ENCODE measurements around the gene CCNK. TPM values are rescaled to one million over a fixed set of nuclear protein-coding genes. Genes with fewer than 3 reads are reported as not detected.

Gene CCNK
- total RNA-seq, 2 donors from 2014 or later, result 22.6 to 42.2 TPM

DNA sequence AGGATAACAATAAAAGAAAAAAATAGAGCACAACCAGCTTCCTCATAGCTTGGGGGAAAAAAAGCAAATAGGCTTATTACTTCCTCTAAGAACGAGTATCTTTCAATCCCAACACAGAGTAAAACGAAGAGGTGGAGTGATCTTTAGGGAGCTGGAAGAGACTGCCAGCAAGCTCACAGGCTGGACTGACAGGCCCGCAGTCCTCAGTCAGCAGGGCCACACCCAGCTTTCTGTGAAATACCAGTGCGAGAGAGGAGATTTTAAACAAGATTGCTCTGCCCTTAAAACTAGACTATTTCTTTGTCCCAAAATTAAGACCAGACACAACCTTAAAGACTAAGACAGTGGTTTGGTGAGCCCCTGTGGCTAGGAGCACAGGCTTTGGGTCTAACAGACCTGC lies 33.5 kb upstream of the CCNK start:
- H3K4me1 ChIP-seq (ENCODE audit: control insufficient read depth in 1 of 2, low read depth in 2 of 2), result no peaks in the 10 kb centered on the region
- H3K9me3 ChIP-seq, result no peaks in the 10 kb centered on the region
- no peak overlapping the region for H3K4me3 ChIP-seq
- DNase-seq (ENCODE audit: low spot score) (no peak), ATAC-seq (ENCODE audit: insufficient number of reproducible peaks, low FRiP score, low read depth) (no peak)
- TF ChIP-seq, protein P1, sequence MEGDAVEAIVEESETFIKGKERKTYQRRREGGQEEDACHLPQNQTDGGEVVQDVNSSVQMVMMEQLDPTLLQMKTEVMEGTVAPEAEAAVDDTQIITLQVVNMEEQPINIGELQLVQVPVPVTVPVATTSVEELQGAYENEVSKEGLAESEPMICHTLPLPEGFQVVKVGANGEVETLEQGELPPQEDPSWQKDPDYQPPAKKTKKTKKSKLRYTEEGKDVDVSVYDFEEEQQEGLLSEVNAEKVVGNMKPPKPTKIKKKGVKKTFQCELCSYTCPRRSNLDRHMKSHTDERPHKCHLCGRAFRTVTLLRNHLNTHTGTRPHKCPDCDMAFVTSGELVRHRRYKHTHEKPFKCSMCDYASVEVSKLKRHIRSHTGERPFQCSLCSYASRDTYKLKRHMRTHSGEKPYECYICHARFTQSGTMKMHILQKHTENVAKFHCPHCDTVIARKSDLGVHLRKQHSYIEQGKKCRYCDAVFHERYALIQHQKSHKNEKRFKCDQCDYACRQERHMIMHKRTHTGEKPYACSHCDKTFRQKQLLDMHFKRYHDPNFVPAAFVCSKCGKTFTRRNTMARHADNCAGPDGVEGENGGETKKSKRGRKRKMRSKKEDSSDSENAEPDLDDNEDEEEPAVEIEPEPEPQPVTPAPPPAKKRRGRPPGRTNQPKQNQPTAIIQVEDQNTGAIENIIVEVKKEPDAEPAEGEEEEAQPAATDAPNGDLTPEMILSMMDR (IDR thresholded peaks at IDR 0.05), result no peak
- no peaks in the 10 kb centered on the region for H3K27me3 ChIP-seq (replicated peaks; ENCODE audit: insufficient read depth)
- H3K36me3 ChIP-seq, result peaks cover 39% of the 10 kb centered on the region
- H3K27ac ChIP-seq, result no peak overlapping the region

DNA sequence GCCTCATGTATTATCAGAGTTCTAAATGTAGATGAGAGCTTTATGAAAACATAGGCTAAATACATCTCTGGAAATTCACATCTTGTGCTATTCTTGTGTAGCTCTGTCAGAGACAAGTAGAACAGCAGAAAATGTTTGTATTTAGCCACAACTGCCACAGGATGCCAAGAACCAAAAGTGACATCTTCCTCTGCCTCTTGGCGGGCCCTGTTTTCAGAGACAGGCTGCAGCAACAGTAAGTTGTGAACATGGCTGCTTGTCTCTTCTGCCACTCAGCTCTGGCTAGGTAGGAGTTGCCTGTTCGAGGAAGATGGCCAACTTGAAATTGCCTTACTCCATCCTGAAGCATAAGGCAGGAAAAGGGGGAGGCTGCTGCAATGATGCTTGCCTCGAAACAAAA lies 30.9 kb upstream of the CCNK start:
- TF ChIP-seq, protein P1 (IDR thresholded peaks at IDR 0.05), result no peak
- Histone ChIP-seq H3K27ac (no peak overlapping the region), H3K4me3 (no peak overlapping the region), H3K27me3 (replicated peaks; ENCODE audit: insufficient read depth) (no peaks in the 10 kb centered on the region), H3K36me3 (peaks cover 29% of the 10 kb centered on the region), H3K4me1 (ENCODE audit: control insufficient read depth in 1 of 2, low read depth in 2 of 2) (no peaks in the 10 kb centered on the region), H3K9me3 (no peaks in the 10 kb centered on the region)
- DNase-seq (ENCODE audit: low spot score) (no peak), ATAC-seq (ENCODE audit: insufficient number of reproducible peaks, low FRiP score, low read depth) (no peak)

DNA sequence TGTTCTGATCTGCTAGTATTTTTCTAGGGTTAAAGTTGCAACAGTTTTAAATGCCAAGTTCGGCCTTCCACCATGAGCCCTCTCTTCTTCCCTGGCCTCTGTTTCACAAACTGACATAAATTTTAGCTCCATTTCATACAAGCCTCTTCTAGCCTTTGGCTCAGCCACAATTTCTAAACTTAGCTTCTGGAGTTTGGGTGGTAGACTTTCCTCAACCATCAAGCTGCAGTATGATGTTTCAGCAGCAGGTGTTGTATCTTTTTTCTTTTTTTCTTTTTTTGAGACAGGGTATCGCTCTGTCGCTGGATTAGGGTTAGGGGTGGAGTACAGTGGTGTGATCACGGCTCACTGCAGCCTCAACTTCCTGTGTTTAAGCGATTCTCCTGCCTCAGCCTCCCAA lies 30.0 kb upstream of the CCNK start:
- no peak overlapping the region for H3K27ac ChIP-seq
- H3K9me3 ChIP-seq, result no peaks in the 10 kb centered on the region
- no peaks in the 10 kb centered on the region for H3K4me1 ChIP-seq (ENCODE audit: control insufficient read depth in 1 of 2, low read depth in 2 of 2)
- DNase-seq (ENCODE audit: low spot score) (no peak), ATAC-seq (ENCODE audit: insufficient number of reproducible peaks, low FRiP score, low read depth) (no peak)
- no peaks in the 10 kb centered on the region for H3K27me3 ChIP-seq (replicated peaks; ENCODE audit: insufficient read depth)
- TF ChIP-seq, protein P1 (IDR thresholded peaks at IDR 0.05), result no peak
- H3K4me3 ChIP-seq, result no peak overlapping the region
- peaks cover 24% of the 10 kb centered on the region for H3K36me3 ChIP-seq

DNA sequence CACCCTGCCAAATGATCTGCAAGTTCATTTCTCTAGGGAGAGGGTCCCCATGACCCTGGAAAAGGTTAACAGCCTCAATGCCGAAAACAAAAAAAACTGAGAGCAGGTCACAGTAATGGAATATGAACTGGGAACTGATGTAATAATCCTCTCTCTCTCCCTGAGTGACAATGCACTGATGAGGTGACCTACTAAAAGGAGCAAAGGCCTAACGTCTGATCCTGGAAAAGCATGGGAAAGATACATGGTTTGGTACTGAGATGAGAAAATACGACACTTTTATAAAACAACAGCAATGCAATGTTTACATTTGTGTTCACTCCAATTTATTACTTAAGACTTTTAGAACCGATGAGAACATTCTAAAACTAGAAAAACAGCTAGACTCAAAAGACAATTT lies 28.2 kb upstream of the CCNK start:
- Histone ChIP-seq H3K36me3 (peaks cover 20% of the 10 kb centered on the region), H3K27me3 (replicated peaks; ENCODE audit: insufficient read depth) (no peaks in the 10 kb centered on the region), H3K4me3 (no peak overlapping the region), H3K27ac (no peak overlapping the region), H3K4me1 (ENCODE audit: control insufficient read depth in 1 of 2, low read depth in 2 of 2) (no peaks in the 10 kb centered on the region), H3K9me3 (no peaks in the 10 kb centered on the region)
- DNase-seq (ENCODE audit: low spot score), result no peak
- ATAC-seq (ENCODE audit: insufficient number of reproducible peaks, low FRiP score, low read depth), result no peak
- TF ChIP-seq, protein P1 (IDR thresholded peaks at IDR 0.05), result no peak

DNA sequence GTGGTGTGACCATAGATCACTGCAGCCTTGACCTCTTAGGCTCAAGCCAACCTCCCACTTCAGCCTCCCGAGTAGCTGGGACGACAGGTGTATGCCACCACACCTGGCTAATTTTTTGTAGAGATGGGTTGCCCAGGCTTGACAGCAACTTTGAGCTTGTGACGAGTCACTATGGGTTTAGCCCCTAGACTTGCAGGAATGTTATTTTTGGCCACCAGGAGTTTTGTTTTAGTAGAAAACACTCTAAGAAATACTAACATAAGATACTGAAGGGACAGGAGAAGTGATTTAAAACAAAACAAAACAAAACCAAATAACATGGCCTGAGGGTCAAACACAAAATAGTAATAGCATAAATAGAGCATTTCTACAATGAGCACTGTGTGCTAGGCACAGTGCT lies 27.0 kb upstream of the CCNK start:
- Histone ChIP-seq H3K4me1 (ENCODE audit: control insufficient read depth in 1 of 2, low read depth in 2 of 2) (no peaks in the 10 kb centered on the region), H3K36me3 (peaks cover 19% of the 10 kb centered on the region), H3K4me3 (no peak overlapping the region), H3K9me3 (no peaks in the 10 kb centered on the region), H3K27ac (no peak overlapping the region), H3K27me3 (replicated peaks; ENCODE audit: insufficient read depth) (no peaks in the 10 kb centered on the region)
- TF ChIP-seq, protein P1 (IDR thresholded peaks at IDR 0.05), result no peak
- no peak for ATAC-seq (ENCODE audit: insufficient number of reproducible peaks, low FRiP score, low read depth)
- DNase-seq (ENCODE audit: low spot score), result no peak
